Measurements from ENCODE around the gene INPP5J. TPM values are rescaled to one million over a fixed set of nuclear protein-coding genes. Genes with fewer than 3 reads are reported as not detected.

The INPP5J gene
- total and polyA plus RNA-seq, 2 of the 13 experiments (the other 11 are each of a cell fraction or from before 2014, with no cell fraction given) = 0.24 to 1.1 TPM

- TF ChIP-seq ZNF276 (CRISPR knock-in tag; IDR thresholded peaks at IDR 0.05; ENCODE audit: low read depth) (no peak), FOXA3 (CRISPR knock-in tag; IDR thresholded peaks at IDR 0.05) (peak; percentile 36; the same call in 1 of the 2 replicates), KDM4B (CRISPR knock-in tag; IDR thresholded peaks at IDR 0.05) (0 out of 2 replicates have a peak, but pooled peaks have one; percentile 26), POLR2A (IDR thresholded peaks at IDR 0.05; ENCODE audit: insufficient read depth in 1 of 2, low read depth in 2 of 2, low read length in 2 of 2) (no peak), SKI (IDR thresholded peaks at IDR 0.05; ENCODE audit: partially characterized antibody) (no peak), PATZ1 (CRISPR knock-in tag; IDR thresholded peaks at IDR 0.05) (no peak), MTF1 (CRISPR knock-in tag; IDR thresholded peaks at IDR 0.05) (no peak), ZBTB25 (CRISPR knock-in tag; IDR thresholded peaks at IDR 0.05) (no peak), ZFP62 (CRISPR knock-in tag; IDR thresholded peaks at IDR 0.05) (no peak), DBP (CRISPR knock-in tag; IDR thresholded peaks at IDR 0.05; ENCODE audit: not compliant biosample characterization) (no peak), CREBL2 (CRISPR knock-in tag; IDR thresholded peaks at IDR 0.05; ENCODE audit: borderline replicate concordance) (no peak)
- TF ChIP-seq, protein P1, sequence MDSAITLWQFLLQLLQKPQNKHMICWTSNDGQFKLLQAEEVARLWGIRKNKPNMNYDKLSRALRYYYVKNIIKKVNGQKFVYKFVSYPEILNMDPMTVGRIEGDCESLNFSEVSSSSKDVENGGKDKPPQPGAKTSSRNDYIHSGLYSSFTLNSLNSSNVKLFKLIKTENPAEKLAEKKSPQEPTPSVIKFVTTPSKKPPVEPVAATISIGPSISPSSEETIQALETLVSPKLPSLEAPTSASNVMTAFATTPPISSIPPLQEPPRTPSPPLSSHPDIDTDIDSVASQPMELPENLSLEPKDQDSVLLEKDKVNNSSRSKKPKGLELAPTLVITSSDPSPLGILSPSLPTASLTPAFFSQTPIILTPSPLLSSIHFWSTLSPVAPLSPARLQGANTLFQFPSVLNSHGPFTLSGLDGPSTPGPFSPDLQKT (CRISPR knock-in tag; IDR thresholded peaks at IDR 0.05; ENCODE audit: borderline replicate concordance) = no peak
- TF ChIP-seq, protein P2, sequence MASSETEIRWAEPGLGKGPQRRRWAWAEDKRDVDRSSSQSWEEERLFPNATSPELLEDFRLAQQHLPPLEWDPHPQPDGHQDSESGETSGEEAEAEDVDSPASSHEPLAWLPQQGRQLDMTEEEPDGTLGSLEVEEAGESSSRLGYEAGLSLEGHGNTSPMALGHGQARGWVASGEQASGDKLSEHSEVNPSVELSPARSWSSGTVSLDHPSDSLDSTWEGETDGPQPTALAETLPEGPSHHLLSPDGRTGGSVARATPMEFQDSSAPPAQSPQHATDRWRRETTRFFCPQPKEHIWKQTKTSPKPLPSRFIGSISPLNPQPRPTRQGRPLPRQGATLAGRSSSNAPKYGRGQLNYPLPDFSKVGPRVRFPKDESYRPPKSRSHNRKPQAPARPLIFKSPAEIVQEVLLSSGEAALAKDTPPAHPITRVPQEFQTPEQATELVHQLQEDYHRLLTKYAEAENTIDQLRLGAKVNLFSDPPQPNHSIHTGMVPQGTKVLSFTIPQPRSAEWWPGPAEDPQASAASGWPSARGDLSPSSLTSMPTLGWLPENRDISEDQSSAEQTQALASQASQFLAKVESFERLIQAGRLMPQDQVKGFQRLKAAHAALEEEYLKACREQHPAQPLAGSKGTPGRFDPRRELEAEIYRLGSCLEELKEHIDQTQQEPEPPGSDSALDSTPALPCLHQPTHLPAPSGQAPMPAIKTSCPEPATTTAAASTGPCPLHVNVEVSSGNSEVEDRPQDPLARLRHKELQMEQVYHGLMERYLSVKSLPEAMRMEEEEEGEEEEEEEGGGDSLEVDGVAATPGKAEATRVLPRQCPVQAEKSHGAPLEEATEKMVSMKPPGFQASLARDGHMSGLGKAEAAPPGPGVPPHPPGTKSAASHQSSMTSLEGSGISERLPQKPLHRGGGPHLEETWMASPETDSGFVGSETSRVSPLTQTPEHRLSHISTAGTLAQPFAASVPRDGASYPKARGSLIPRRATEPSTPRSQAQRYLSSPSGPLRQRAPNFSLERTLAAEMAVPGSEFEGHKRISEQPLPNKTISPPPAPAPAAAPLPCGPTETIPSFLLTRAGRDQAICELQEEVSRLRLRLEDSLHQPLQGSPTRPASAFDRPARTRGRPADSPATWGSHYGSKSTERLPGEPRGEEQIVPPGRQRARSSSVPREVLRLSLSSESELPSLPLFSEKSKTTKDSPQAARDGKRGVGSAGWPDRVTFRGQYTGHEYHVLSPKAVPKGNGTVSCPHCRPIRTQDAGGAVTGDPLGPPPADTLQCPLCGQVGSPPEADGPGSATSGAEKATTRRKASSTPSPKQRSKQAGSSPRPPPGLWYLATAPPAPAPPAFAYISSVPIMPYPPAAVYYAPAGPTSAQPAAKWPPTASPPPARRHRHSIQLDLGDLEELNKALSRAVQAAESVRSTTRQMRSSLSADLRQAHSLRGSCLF (CRISPR knock-in tag; IDR thresholded peaks at IDR 0.05; ENCODE audit: borderline replicate concordance) = no peak
- TF ChIP-seq, protein P3, sequence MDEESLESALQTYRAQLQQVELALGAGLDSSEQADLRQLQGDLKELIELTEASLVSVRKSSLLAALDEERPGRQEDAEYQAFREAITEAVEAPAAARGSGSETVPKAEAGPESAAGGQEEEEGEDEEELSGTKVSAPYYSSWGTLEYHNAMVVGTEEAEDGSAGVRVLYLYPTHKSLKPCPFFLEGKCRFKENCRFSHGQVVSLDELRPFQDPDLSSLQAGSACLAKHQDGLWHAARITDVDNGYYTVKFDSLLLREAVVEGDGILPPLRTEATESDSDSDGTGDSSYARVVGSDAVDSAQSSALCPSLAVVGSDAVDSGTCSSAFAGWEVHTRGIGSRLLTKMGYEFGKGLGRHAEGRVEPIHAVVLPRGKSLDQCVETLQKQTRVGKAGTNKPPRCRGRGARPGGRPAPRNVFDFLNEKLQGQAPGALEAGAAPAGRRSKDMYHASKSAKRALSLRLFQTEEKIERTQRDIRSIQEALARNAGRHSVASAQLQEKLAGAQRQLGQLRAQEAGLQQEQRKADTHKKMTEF (CRISPR knock-in tag; IDR thresholded peaks at IDR 0.05) = no peak
These were observed 15.4 kb upstream of the INPP5J start, which contains the start of gene SELENOM (continued) for GRCh38 chr22:31107178-31107893.
